Erythroblast (primary cell): Measurements from ENCODE around the gene CAMK1D.

Source experiments
- GATA1 ChIP-seq: IDR thresholded peaks from 2 replicates; pipeline ENCODE4 v1.6.1; 2011; ENCODE audit warnings: low read depth, mild to moderate bottlenecking, control low read depth, low read length, moderate library complexity
- POLR2A ChIP-seq: IDR thresholded peaks from 2 replicates; pipeline ENCODE4 v1.6.1; 2011; ENCODE audit warnings: mild to moderate bottlenecking, low read length

DNA sequence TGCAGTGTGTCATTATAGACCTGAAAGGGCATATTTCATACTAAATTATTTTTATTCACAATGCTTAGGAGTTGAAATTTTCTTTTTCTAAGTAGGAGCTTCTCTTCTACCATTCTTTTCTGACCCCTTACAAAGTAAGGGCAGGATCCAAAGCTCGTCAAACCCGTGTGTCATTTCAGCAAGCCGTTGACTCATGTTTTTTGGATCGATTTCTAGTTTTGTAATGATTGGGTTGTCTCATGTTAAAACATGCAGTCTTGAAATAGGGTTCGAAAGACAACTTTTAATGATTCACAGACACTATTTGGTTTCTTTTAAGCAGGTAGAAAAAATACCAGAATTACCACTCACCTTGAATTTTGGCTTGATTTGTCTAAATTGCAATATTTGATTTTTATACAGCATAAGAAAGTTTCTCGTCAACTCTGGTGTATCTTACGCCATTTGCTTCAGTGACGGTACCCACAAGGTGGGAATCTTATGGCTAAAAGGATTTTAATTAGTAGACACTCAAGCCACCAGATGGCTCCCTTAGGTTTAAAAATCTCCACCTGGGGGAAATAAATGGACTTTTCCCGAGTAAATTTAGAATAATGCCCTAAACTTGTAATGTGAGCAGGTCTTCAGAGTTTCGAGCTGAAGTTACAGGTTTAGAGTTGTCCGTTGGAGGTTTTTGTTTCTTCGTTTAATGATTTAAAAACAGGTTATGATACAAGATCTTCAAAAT, 368.8 kb downstream of the CAMK1D start:
- TF ChIP-seq POLR2A (no peak), GATA1 (no peak)
